GM12865 (cell line): ENCODE data around the gene KRTCAP2.

Experiments
- DNase-seq: peaks from one replicate; pipeline ENCODE4 v3.0.0; 2010; ENCODE audit warnings: low read depth
- H3K4me3 ChIP-seq: 2 replicates; pipeline ENCODE4 v1.5.1; 2011; ENCODE audit warnings: mild to moderate bottlenecking, low read depth, low read length, control low read depth
- TF ChIP-seq, protein P1 (sequence below): IDR thresholded peaks from 2 replicates; pipeline ENCODE4 v1.5.1; 2011; ENCODE audit warnings: low read length, control low read depth, low read depth, inconsistent platforms; ENCODE audit not compliant: insufficient read depth; ENCODE audit errors: missing control alignments

KRTCAP2 gene

DNA sequence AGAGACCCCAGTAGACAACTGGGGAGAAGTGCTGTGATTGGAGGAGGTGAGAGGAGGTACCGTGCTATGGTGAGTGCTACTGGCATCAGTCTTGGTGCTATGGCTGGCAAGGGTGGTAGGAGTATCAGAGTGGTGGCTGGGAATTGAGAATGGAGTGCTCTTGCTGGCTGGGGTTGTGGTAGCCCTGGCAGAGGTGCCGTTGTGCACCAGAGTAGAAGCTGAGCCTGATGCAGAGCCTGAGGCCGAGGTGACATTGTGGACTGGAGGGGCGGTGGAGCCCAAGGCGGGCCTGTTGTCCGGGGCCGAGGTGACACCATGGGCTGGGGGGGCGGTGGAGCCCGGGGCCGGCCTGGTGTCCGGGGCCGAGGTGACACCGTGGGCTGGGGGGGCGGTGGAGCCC, 15.2 kb upstream of the KRTCAP2 start:
- no peak for DNase-seq
- TF ChIP-seq, protein P1, sequence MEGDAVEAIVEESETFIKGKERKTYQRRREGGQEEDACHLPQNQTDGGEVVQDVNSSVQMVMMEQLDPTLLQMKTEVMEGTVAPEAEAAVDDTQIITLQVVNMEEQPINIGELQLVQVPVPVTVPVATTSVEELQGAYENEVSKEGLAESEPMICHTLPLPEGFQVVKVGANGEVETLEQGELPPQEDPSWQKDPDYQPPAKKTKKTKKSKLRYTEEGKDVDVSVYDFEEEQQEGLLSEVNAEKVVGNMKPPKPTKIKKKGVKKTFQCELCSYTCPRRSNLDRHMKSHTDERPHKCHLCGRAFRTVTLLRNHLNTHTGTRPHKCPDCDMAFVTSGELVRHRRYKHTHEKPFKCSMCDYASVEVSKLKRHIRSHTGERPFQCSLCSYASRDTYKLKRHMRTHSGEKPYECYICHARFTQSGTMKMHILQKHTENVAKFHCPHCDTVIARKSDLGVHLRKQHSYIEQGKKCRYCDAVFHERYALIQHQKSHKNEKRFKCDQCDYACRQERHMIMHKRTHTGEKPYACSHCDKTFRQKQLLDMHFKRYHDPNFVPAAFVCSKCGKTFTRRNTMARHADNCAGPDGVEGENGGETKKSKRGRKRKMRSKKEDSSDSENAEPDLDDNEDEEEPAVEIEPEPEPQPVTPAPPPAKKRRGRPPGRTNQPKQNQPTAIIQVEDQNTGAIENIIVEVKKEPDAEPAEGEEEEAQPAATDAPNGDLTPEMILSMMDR: no peak
- no peak overlapping the region for H3K4me3 ChIP-seq

DNA sequence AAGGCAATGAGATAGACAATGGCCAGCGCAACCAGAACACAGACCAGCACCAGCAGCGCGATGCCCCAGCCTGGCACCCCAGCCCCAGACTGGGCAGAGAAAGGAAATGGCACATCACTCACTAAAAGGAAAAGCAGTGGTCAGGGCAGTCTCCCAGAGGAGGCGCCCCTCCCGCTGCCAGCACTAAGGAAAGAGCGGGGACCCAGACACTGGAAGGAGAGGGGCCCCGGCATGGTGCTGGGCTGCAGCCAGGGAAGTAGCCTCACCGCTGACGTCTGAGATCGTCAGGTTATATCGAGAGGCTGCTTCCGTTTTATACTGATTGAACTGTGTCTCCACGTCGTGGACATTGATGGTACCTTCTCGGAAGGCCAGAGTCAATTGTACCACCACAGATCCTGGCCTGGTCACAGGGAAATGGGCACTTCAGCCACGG, 14.4 kb upstream of the KRTCAP2 start:
- TF ChIP-seq, protein P1: no peak
- DNase-seq: no peak

DNA sequence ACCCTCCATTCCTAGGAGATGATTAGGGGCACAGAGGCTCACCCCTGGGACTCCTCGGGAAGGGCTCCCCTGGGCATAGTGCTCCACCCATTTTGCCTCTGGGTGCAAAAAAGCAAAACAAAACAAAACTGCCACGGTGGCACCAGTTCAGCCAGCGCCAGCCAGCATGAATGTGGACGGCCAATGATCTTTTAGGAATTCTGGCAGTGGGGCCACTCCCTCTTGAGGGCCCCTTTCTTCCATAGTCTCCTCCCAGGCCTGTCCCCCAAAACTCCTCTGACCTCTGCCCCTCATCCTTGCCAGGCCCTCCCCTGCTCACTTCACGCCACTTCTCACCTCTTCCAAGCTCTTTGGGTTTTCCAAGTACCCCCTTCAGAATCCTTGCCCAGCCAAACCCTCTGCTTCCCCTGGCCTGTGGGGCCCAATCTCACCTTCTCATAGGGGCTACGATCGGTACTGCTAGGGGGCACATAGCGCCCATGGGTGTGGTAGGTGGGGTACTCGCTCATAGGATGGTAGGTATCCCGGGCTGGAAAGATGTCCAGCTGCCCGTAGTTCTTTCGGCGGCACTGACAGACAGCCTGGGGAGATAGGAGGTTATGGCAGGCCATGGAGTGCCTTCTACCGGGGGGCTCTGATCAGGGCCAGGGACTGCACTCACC, 13.8 kb upstream of the KRTCAP2 start:
- no peak for DNase-seq
- TF ChIP-seq, protein P1: no peak
- no peak overlapping the region for H3K4me3 ChIP-seq

More for the DNA sequence above, 14.4 kb upstream of the KRTCAP2 start:
- no peak overlapping the region for H3K4me3 ChIP-seq

DNA sequence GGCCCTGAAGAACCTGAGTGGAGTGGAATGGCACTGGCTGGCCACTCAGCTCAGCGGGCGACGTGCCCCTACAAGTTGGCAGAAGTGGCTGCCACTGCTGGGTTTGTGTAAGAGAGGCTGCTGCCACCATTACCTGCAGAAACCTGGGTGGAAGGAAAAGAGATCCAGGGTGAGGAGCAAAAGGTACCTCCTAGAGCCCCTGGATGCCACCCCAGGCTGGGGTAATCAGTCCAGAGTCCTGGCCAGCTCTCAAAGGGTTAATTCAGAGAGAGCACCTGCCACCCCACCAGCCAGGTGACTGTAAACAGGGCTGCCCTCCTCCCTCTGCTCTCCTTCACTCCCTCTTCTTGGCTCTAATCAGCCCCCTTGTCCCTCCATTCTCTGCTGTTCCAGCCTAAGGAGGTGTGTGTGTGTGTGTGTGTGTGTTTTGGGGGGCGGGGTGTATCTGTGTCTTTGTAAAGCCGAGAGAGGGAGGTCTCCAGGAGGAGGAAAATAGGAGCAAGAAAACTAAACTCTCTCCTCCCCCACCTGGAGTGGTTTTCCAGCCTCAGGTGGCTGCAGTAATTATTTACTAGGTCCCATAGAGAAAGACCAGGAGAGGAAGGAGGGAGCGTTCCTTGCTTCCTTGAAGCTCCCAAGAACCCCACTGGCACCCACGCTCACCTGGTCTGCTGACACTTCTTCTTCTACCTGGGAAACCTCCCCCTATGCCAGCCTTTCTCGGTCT, 13.1 kb upstream of the KRTCAP2 start:
- no peak overlapping the region for H3K4me3 ChIP-seq
- no peak for DNase-seq
- TF ChIP-seq, protein P1: no peak

DNA sequence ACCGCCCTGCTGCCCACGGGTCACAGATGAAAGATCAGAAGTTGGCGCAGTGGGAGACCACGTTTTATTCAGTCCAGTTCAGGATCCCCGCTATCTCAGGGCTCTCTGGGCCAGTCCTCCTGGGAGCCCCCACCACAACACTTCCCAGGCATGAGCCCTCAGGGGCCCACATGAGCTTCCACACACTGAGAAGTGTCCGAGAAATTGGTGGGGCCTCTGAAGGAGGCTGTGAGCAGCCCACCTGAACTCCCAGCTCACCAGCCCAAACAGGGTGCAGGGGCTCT, 12.6 kb upstream of the KRTCAP2 start:
- no peak for DNase-seq

DNA sequence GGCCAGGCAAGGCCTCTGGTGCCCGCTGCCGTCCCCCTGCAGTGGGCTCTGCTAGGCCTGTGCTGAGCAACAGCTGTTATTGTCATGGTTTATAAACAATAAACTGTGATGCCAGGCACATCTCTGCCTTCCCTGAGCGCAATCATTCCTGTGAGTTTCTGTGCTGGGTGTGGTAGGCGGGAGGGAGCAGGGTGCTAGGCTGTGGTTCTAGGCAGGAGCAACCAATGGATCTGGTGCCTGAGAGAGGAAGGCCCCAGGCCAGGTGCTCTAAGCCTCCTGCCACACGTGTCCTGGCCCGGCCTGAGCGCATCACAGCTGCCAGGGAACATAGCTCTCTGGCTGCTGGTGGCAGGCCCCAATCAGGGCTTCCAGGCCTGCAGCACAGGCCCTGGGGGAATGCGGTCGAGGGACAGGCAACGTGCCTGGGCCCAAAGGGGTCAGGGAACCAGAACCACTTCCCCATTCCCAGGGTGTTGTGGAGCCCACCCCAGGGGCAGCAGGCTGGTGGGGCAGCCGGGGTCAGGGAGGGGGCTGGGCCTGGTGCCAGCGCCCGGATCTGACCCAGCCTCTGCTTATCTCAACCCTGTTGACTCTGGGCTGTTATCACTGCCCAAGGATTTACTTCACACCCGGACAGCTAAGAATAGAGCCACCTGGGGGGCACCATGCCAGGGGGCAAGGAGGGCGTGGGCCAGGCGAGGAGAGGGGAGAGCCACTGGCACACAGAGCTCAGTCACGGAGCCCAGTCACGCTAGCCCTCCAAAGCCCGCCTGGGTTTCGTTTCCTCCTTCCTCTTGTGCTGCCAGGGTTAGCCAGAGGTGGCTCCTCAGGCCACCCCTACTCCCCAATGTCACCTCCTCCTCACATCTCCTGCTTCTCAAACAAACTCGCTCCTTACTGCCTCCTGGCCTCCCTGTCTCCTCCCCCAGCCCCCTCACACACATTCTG, 12.0 kb upstream of the KRTCAP2 start:
- peak; percentile 82 for DNase-seq
- TF ChIP-seq, protein P1: peak; percentile 28
- H3K4me3 ChIP-seq: no peak overlapping the region

More for the DNA sequence above, 12.6 kb upstream of the KRTCAP2 start:
- TF ChIP-seq, protein P1: no peak
- H3K4me3 ChIP-seq: no peak overlapping the region
